ENCODE measurements around the gene PTDSS2.
"Not testable (repeated sequence)": the region's sequence is repeated elsewhere in the genome, so short reads cannot be mapped to it uniquely, and the experiment has no call there.

Gene PTDSS2

DNA sequence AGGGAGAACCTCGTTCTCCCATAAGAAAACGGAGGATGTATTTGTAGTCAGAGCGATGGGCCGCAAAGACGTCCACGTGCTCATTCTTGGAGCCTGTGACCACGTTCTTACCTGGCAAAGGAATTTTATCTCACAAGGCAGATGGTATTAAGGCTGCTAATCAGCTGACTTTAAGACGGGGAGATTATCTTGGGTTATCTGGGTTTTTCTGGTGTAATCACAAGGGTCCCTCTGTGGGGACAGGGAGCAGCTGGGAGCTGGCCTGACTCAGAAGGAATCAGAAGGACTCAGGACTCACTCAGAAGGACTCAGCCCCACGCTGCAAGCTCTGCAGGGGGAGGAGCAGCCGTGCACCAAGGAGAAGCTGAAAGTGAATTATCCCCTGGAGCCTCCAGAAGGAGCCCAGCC is 27.8 kb upstream of the PTDSS2 start:
- Histone ChIP-seq H3K4me3 (ENCODE audit: insufficient read depth, low read depth, low read length, poor library complexity, severe bottlenecking) (no peak overlapping the region), H3K27ac (ENCODE audit: insufficient read depth, low read length, poor library complexity, severe bottlenecking) (no peak overlapping the region), H3K9me3 (ENCODE audit: control insufficient read depth, low read length) (no peaks in the 10 kb centered on the region), H3K36me3 (ENCODE audit: control insufficient read depth, insufficient read depth, low read length) (peaks cover 3% of the 10 kb centered on the region), H3K4me1 (ENCODE audit: control insufficient read depth, insufficient read depth, low read length, poor library complexity, severe bottlenecking) (peaks cover 4% of the 10 kb centered on the region), H3K27me3 (replicated peaks; ENCODE audit: control insufficient read depth, insufficient read depth, low read length, poor library complexity, severe bottlenecking) (no peaks in the 10 kb centered on the region)
- DNase-seq = no peak

DNA sequence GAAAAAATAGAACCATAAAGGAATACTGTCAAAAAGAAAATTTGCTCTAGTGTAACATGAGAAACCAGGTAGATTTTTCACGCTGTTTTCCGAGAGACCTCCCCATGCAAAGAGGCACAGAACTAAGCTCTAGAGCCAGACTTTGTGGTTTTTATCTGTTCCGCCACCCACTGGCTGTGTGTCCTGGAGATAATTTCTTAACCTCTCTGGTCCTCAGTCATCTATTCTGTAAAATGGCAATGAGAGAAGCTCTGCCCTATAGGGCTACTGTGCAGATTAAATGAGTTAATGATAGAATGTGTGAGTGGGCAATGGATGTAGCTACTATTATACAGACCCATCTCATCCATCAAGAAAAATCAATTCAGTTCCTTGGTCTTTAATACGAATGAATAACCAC is 25.8 kb upstream of the PTDSS2 start:
- H3K4me1 ChIP-seq (ENCODE audit: control insufficient read depth, insufficient read depth, low read length, poor library complexity, severe bottlenecking) = no peaks in the 10 kb centered on the region
- H3K4me3 ChIP-seq (ENCODE audit: insufficient read depth, low read depth, low read length, poor library complexity, severe bottlenecking) = no peak overlapping the region
- peaks cover 10% of the 10 kb centered on the region for H3K36me3 ChIP-seq (ENCODE audit: control insufficient read depth, insufficient read depth, low read length)
- H3K9me3 ChIP-seq (ENCODE audit: control insufficient read depth, low read length) = no peaks in the 10 kb centered on the region
- H3K27me3 ChIP-seq (replicated peaks; ENCODE audit: control insufficient read depth, insufficient read depth, low read length, poor library complexity, severe bottlenecking) = no peaks in the 10 kb centered on the region
- no peak overlapping the region for H3K27ac ChIP-seq (ENCODE audit: insufficient read depth, low read length, poor library complexity, severe bottlenecking)
- DNase-seq = no peak

DNA sequence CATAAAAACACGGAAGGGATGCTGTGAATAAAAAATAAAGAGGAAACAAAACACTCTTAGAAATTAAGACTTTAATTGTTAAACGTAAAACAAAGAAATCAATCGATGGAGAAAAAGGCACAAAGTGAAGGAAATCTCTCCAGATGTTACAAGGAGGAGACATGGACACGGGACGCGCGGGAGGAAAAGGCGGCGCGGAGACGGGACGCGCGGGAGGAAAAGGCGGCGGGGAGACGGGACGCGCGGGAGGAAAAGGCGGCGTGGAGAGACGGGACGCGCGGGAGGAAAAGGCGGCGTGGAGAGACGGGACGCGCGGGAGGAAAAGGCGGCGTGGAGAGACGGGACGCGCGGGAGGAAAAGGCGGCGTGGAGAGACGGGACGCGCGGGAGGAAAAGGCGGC is 25.3 kb upstream of the PTDSS2 start:
- DNase-seq; H3K27ac ChIP-seq (ENCODE audit: insufficient read depth, low read length, poor library complexity, severe bottlenecking); H3K4me1 ChIP-seq (ENCODE audit: control insufficient read depth, insufficient read depth, low read length, poor library complexity, severe bottlenecking); H3K4me3 ChIP-seq (ENCODE audit: insufficient read depth, low read depth, low read length, poor library complexity, severe bottlenecking); H3K27me3 ChIP-seq (replicated peaks; ENCODE audit: control insufficient read depth, insufficient read depth, low read length, poor library complexity, severe bottlenecking); H3K9me3 ChIP-seq (ENCODE audit: control insufficient read depth, low read length): not testable (repeated sequence)
- H3K36me3 ChIP-seq (ENCODE audit: control insufficient read depth, insufficient read depth, low read length) = peaks cover 10% of the 10 kb centered on the region

DNA sequence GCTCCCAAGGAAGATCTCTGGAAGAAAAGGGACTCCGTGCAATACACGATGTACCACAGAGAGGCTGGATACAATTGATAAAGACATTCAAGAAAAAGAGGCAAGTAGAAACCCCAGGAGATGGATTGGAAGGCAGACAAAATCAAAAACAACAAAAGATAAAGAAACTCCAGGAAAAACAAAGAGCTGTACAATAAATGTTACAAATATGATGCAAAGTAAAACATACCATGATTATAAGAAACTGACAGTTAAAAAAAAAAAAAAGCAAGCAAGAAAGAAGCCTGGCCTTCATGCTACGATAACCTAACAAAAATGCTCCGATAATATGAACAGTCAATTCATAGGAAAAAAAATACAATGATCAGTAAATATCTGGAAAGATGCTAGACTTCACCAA is 24.8 kb upstream of the PTDSS2 start:
- Histone ChIP-seq H3K27ac (ENCODE audit: insufficient read depth, low read length, poor library complexity, severe bottlenecking) (no peak overlapping the region), H3K27me3 (replicated peaks; ENCODE audit: control insufficient read depth, insufficient read depth, low read length, poor library complexity, severe bottlenecking) (no peaks in the 10 kb centered on the region), H3K4me1 (ENCODE audit: control insufficient read depth, insufficient read depth, low read length, poor library complexity, severe bottlenecking) (no peaks in the 10 kb centered on the region), H3K36me3 (ENCODE audit: control insufficient read depth, insufficient read depth, low read length) (peaks cover 10% of the 10 kb centered on the region), H3K4me3 (ENCODE audit: insufficient read depth, low read depth, low read length, poor library complexity, severe bottlenecking) (no peak overlapping the region), H3K9me3 (ENCODE audit: control insufficient read depth, low read length) (no peaks in the 10 kb centered on the region)
- DNase-seq = no peak

DNA sequence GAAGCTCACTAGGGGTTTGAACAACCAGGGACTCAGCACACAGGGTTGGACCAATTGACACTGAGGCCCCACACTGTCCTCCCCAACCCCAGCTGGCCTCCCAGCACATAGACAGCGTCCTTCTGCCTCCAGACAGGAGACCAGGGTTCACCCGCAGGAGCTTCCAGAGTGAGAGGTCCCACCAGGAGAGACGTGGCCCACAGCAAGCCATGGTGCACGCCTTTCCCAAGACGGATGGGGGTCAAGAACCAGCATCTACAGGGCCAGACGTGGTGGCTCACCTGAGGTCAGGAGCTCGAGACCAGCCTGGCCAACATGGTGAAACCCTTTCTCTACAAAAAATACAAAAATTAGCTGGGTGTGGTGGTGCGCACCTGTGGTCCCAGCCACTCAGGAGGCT is 23.2 kb upstream of the PTDSS2 start:
- H3K9me3 ChIP-seq (ENCODE audit: control insufficient read depth, low read length) = no peaks in the 10 kb centered on the region
- H3K36me3 ChIP-seq (ENCODE audit: control insufficient read depth, insufficient read depth, low read length) = peaks cover 12% of the 10 kb centered on the region
- DNase-seq = no peak
- H3K4me3 ChIP-seq (ENCODE audit: insufficient read depth, low read depth, low read length, poor library complexity, severe bottlenecking) = no peak overlapping the region
- no peaks in the 10 kb centered on the region for H3K27me3 ChIP-seq (replicated peaks; ENCODE audit: control insufficient read depth, insufficient read depth, low read length, poor library complexity, severe bottlenecking)
- H3K4me1 ChIP-seq (ENCODE audit: control insufficient read depth, insufficient read depth, low read length, poor library complexity, severe bottlenecking) = no peaks in the 10 kb centered on the region
- no peak overlapping the region for H3K27ac ChIP-seq (ENCODE audit: insufficient read depth, low read length, poor library complexity, severe bottlenecking)

DNA sequence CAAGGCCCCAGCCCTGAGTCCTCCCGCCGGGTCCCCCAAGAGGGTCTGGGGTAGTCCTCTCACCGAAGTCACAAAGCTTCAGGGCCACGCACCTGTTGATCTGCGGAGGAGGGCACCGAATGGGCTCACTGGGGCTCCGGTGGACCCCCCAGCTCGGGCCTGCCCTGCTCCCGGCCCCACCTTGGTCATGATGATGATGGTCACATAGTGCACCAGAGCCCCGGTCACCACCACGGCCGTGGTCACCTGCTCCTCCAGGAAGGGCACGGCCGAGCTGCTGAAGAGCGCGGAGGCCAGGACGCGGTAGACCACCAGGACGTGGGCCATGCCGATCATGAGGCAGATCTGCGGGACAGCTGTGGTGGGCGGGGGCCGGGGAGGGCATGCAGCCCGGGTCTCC is 21.8 kb upstream of the PTDSS2 start:
- Histone ChIP-seq H3K27ac (ENCODE audit: insufficient read depth, low read length, poor library complexity, severe bottlenecking) (no peak overlapping the region), H3K27me3 (replicated peaks; ENCODE audit: control insufficient read depth, insufficient read depth, low read length, poor library complexity, severe bottlenecking) (no peaks in the 10 kb centered on the region), H3K4me1 (ENCODE audit: control insufficient read depth, insufficient read depth, low read length, poor library complexity, severe bottlenecking) (no peaks in the 10 kb centered on the region), H3K4me3 (ENCODE audit: insufficient read depth, low read depth, low read length, poor library complexity, severe bottlenecking) (no peak overlapping the region), H3K36me3 (ENCODE audit: control insufficient read depth, insufficient read depth, low read length) (peaks cover 27% of the 10 kb centered on the region), H3K9me3 (ENCODE audit: control insufficient read depth, low read length) (no peaks in the 10 kb centered on the region)
- DNase-seq = no peak

DNA sequence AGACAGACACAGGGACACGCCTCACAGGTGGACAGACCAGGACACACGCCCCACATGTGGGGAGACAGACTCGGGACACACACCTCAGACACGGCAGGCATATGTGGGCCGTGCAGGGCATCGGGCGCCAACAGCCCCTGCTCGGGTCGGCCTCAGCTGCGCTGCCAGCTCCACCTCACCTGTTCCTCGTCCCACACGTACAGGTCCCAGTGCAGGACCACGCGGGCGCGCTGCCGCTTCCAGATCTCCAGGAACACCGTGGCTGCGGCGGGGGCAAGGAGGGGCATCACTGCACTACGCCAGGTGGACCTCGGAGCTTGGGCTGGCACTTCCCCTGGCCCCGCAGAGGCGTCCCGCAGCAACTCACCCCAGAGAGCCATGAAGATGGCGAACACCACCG is 20.7 kb upstream of the PTDSS2 start:
- H3K36me3 ChIP-seq (ENCODE audit: control insufficient read depth, insufficient read depth, low read length) = peaks cover 28% of the 10 kb centered on the region
- H3K27ac ChIP-seq (ENCODE audit: insufficient read depth, low read length, poor library complexity, severe bottlenecking) = no peak overlapping the region
- no peaks in the 10 kb centered on the region for H3K9me3 ChIP-seq (ENCODE audit: control insufficient read depth, low read length)
- H3K4me1 ChIP-seq (ENCODE audit: control insufficient read depth, insufficient read depth, low read length, poor library complexity, severe bottlenecking) = no peaks in the 10 kb centered on the region
- H3K4me3 ChIP-seq (ENCODE audit: insufficient read depth, low read depth, low read length, poor library complexity, severe bottlenecking) = no peak overlapping the region
- no peak for DNase-seq
- no peaks in the 10 kb centered on the region for H3K27me3 ChIP-seq (replicated peaks; ENCODE audit: control insufficient read depth, insufficient read depth, low read length, poor library complexity, severe bottlenecking)

DNA sequence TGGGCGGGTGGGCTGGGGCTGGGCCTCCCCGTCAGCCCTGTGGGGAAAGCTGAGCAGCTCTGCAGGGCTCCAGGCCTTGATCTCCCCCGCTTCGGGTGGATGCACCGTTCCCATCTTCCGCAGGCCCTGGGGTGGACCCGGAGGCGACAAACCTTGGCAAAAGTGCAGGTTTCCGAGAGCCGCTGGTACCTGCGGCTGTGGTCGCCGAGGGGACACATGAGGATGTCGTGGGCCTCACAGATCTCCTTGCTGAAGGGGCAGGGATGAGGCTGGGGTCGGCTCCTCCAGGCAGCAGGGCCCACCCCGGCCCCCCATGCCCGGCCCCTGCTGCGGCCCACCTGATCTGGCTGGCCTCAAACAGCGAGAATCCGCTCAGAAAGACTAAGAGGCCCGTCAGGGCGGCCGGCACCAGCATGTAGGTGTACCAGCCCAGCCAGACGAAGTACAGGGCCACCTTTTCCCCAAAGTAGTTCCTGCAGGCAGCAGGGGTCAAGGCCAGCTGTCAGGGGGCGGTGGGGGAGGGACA is 20.1 kb upstream of the PTDSS2 start:
- Histone ChIP-seq H3K36me3 (ENCODE audit: control insufficient read depth, insufficient read depth, low read length) (peaks cover 28% of the 10 kb centered on the region), H3K4me3 (ENCODE audit: insufficient read depth, low read depth, low read length, poor library complexity, severe bottlenecking) (no peak overlapping the region), H3K27ac (ENCODE audit: insufficient read depth, low read length, poor library complexity, severe bottlenecking) (no peak overlapping the region), H3K4me1 (ENCODE audit: control insufficient read depth, insufficient read depth, low read length, poor library complexity, severe bottlenecking) (no peaks in the 10 kb centered on the region), H3K27me3 (replicated peaks; ENCODE audit: control insufficient read depth, insufficient read depth, low read length, poor library complexity, severe bottlenecking) (no peaks in the 10 kb centered on the region), H3K9me3 (ENCODE audit: control insufficient read depth, low read length) (no peaks in the 10 kb centered on the region)
- DNase-seq = no peak

DNA sequence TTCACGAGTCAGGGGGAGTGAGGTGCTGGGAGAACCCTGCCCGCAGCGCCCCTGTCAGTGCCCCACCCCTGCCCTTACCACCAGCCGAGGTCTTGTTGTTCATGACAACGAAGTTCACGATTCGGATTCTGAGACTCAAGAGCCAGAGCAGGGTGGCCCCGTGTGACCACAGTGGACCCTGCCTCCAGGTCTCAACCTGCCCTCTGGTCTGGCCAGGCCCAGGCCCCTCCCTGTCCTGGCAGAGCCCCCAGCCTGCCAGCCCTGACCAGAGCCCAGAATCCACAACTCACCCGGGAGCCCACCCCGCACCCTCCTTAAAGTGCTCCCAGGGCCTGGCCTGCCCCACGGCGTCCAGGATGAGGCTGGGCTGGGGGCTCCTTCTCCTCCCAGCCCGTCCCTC is 18.2 kb upstream of the PTDSS2 start:
- Histone ChIP-seq H3K36me3 (ENCODE audit: control insufficient read depth, insufficient read depth, low read length) (peaks cover 25% of the 10 kb centered on the region), H3K27ac (ENCODE audit: insufficient read depth, low read length, poor library complexity, severe bottlenecking) (no peak overlapping the region), H3K4me3 (ENCODE audit: insufficient read depth, low read depth, low read length, poor library complexity, severe bottlenecking) (no peak overlapping the region), H3K4me1 (ENCODE audit: control insufficient read depth, insufficient read depth, low read length, poor library complexity, severe bottlenecking) (no peaks in the 10 kb centered on the region), H3K27me3 (replicated peaks; ENCODE audit: control insufficient read depth, insufficient read depth, low read length, poor library complexity, severe bottlenecking) (no peaks in the 10 kb centered on the region), H3K9me3 (ENCODE audit: control insufficient read depth, low read length) (no peaks in the 10 kb centered on the region)
- DNase-seq = no peak

DNA sequence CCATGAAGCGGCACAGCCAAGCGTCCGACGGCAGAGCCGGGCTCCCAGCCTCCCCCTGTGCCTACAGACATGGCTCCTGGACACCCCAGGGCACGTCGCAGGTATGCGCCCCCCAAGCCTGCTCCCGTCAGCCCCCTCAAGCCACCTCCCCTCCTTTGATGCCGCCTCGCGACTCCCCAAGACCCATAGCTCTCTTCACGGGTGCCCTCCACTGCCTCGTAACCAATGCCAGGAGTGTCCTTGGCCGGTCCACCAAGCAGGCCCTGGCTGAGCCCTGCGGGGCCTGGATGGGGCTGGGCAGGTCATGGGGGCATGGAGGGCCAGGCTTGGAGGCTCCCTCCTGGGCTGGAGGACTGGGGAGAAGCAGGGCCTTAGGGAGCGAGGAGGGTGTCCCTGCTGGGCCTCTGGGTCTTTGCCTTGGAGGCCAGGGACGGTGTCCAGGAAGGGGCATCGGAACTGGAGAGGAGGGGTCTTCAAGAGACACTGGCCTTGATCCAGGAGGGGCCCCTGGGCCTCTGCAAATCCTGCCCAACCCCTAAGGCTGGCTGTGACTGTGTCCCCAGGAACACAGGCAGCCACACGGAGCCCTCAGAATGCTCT is 17.5 kb upstream of the PTDSS2 start:
- Histone ChIP-seq H3K27me3 (replicated peaks; ENCODE audit: control insufficient read depth, insufficient read depth, low read length, poor library complexity, severe bottlenecking) (no peaks in the 10 kb centered on the region), H3K4me1 (ENCODE audit: control insufficient read depth, insufficient read depth, low read length, poor library complexity, severe bottlenecking) (peaks cover 5% of the 10 kb centered on the region), H3K27ac (ENCODE audit: insufficient read depth, low read length, poor library complexity, severe bottlenecking) (no peak overlapping the region), H3K9me3 (ENCODE audit: control insufficient read depth, low read length) (no peaks in the 10 kb centered on the region), H3K36me3 (ENCODE audit: control insufficient read depth, insufficient read depth, low read length) (peaks cover 25% of the 10 kb centered on the region), H3K4me3 (ENCODE audit: insufficient read depth, low read depth, low read length, poor library complexity, severe bottlenecking) (no peak overlapping the region)
- DNase-seq = no peak
